Dedifferentiated amniotic fluid mesenchymal stem cell (primary cell): Measurements from ENCODE around the gene NKX2-3.

Source experiments
- DNase-seq: peaks from one replicate; pipeline ENCODE4 v3.0.0-alpha.2; 2016; ENCODE audit errors: extremely low spot score

Gene NKX2-3

GRCh38 chr10:99532687-99533495 lies at the start of gene NKX2-3:
Gene NKX2-3 (plus strand): TSS chr10:99532942. CDS start chr10:99533132, 190 bp downstream.
- DNase-seq: no peak

GRCh38 chr10:99484626-99485581 lies 47.8 kb upstream of the NKX2-3 start:
- DNase-seq: no peak

- DNase-seq: no peak
These were observed 45.5 kb upstream of the NKX2-3 start for GRCh38 chr10:99487125-99487807.

DNA sequence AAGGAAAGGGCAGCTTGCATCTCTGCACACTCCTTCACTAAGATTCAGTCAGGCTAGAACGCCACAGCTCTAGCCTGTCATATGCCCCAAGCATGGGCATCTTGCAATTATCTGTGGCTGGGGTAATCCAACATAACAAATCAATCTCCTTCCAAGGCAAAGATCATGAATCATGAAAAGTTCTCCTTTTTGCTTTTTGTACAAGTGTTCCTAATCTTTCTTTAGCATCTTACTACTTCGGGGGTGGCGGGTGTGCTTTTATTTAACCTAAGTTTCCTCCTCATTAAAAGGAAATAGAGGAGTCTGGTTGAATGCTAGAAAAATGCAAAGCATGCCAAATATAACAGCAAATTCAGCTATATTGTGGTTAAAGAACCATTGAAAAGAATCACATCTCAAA lies 43.5 kb upstream of the NKX2-3 start:
- no peak for DNase-seq

- no peak for DNase-seq
These were observed 35.3 kb upstream of the NKX2-3 start for GRCh38 chr10:99497343-99498025.

DNA sequence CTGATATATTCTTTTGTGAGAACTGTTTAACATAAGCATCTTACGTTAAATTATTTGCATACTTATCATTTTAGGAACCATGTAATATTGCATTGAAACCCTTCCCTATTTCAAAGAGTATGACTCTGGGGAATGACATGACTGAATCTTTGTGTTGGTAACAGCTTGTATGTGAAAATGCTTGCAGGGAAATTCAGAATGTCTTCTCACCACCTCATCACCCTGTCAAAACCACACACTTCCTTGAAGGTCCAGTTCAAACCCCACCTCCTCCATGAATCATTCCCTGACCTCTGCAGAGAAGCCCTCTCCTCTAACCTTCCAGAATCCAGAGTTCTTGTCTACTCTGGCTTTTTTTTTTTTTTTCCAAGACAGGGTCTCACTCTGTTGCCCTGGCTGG lies 26.3 kb upstream of the NKX2-3 start:
- DNase-seq: no peak

DNA sequence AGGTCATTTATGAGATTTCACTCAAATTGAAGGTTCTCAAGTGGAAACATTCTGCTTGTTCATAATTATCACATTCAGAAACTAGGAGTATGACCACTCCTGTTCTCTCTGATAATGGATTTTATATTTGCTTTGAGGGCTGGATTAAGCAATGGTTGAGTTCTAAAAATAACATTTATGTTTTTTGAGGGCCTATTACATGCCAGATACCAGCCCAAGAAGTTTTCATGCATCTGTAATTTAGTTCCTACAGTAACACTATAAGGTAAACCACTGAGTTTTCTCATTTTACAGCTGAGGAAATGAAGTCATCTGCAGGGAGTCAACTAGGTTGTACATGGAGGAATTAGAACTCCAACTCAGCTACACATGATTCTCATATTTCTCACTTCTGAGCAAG lies 25.5 kb upstream of the NKX2-3 start:
- no peak for DNase-seq

- no peak for DNase-seq
These were observed 19.7 kb upstream of the NKX2-3 start for GRCh38 chr10:99513061-99513460.

DNA sequence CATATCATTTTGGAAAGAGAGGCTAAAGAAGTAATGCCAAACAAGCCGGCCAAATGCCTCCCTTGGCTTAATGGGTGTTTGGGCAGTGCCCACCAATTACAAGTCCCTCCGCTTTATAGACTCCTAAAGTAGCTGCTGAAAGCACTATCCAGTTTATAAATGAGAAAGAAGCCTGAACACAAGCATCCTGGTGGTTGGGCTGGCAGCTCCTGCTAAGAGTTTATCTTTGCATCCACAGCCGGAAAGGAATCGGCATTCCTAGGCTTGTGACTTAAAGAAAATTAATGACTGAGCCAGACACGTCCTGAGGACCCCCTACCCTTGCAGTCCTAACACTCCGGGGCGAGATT lies 13.1 kb upstream of the NKX2-3 start:
- no peak for DNase-seq

GRCh38 chr10:99520040-99520846 lies 12.5 kb upstream of the NKX2-3 start:
- no peak for DNase-seq

DNA sequence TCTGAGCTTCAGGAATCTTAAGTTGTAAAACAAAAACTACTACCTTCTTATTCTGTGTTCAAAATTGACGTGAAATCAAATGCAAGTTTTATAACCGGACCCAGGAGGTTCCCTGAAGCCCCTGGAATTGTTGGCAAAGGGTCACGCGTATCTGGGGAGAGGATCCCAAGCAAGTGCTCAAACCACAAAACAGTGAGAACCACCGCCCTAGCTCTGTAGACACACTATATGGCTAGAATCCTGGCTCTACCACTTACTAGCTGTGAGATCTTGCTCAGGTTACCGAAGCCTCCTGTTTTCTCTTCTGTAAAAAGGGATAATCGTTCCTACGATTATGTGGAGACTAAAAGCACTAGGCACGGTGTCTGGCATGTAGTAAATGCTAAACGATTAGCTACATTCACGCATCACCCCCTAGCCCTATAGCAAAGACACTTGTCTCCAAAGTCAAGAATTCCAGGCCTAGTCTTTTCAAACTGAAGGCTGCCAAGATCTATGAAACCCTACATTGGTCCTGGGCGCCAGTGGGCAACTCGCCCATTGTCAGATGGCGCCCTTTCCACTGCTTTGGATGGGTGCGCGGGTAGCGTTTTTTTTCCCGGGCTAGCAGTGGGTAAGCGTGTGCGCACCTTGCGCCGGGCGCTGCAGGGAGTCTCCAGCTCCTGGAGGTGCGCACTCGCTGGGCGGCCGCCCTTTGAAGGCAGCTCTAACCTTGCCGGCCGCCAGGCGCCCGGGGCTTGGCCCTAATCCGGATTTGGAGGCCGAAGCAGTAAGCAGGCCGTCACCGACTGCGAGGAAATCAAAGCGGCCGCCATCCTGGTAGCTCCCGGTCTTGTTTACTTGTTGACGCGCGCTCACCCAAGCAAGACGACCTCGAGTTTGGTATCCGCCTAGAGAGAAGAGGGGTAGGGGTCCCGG lies 11.6 kb upstream of the NKX2-3 start:
- no peak for DNase-seq

- no peak for DNase-seq
These were observed 10.8 kb upstream of the NKX2-3 start for GRCh38 chr10:99521765-99522469.

- no peak for DNase-seq
These were observed 10.1 kb upstream of the NKX2-3 start for GRCh38 chr10:99522470-99523250.

GRCh38 chr10:99523251-99523773 lies 9.4 kb upstream of the NKX2-3 start:
- no peak for DNase-seq

DNA sequence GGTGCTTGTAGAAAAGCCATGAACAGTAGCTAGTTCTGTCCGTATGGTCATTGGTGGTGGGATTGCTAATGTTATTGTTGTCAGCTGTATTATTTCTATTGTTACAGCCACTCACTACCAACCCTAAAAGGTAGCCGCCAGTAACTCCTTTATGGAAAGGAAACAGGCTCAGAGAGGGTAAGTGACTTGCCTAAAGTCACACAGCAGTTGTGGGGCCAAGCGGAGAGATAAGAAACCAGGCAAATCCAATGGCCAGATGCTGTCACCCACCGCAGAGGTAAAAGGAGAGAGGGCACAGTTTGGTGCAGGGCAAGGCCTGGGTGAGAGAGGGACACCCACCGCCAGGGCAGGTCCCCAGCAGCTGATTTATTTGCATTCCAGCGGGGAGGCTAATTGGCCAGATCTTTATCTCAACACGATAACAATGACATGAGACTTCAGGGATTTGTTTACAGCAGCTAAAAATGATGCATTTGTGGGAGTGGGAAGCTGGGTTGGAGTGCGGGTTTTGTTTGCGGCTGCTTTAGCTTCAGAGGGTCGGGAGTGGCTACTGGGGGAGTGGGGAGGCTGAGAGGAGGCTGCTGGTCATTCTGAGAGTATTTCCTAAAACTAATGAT lies 8.6 kb upstream of the NKX2-3 start:
- DNase-seq: no peak

DNA sequence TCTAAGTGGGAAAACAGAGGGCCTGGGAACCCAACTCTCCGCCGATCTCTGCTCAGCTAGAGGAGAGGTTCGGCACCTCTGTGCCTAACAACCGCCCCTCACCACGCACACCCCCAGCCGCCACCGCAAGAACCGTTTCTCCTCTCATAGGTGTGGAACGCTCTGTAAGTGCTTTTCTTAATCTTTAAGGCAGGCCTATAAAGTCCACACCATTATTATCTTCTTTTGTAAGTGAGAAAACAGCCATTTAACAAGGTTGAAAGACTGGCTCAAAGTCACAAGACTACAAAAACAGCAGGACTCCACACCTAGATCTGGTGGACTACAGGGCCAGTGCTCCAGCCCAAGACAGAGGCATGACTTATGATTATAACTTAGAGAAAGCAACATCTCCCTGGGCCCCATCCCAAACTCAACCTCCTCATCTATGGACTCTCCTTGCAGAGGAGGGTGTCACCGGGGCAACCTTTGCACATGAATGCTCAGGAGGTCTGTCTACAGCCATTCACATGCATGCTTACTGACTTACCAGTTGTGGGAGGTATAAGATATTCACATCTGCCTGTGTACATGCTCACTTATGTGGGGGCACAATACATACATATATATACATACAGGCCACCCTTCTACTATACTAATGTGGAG lies 7.9 kb upstream of the NKX2-3 start:
- no peak for DNase-seq

DNA sequence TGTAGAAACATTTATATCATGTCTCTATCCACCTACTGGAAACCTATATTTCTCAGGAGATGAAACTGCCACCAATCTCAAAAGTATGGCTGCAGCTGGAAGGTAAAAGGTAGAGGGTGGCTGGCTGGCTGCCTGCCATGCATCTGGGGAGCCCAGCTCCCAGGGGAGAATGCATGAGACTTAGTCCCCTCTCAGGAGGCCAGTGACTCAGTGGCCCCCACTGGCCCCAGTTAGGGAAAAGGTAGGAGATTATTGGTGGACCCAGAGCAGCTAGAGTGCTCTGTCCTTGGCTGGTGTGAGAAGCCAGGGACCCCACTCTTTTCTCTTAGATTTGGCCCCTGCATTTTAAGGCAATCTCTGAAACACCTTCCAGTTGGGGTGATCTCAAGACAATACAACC lies 6.8 kb upstream of the NKX2-3 start:
- no peak for DNase-seq
